ENCODE data around the gene KRTAP1-5.
"Not testable (repeated sequence)": the region's sequence is repeated elsewhere in the genome, so short reads cannot be mapped to it uniquely, and the experiment has no call there.

The KRTAP1-5 gene

GRCh38 chr17:41058741-41059140, 31.7 kb upstream of the KRTAP1-5 start:
- H3K4me3 ChIP-seq (ENCODE audit: low read length): no peak overlapping the region
- DNase-seq (ENCODE audit: low read depth): no peak

DNA sequence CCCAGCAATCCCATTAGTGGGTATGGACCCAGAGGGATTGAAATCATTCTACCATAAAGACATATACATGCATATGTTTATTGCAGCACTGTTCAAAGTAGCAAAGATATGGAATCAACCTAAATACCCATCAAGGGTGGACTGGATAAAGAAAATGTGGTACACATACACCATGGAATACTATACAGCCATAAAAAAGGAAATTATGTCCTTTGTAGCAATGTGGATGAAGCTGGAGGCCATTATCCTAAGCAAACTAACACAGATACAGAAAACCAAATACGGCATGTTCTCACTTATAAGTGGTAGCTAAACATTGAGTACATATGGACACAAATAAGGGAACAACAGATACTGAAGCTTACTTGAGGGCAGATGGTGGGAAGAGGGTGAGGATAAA, 30.5 kb upstream of the KRTAP1-5 start:
- DNase-seq (ENCODE audit: low read depth): no peak
- TF ChIP-seq CTCF (conservative IDR thresholded peaks at IDR 0.05; ENCODE audit: low read depth, low read length): no peak

More at GRCh38 chr17:41058741-41059140, 31.7 kb upstream of the KRTAP1-5 start:
- no peak for TF ChIP-seq CTCF (conservative IDR thresholded peaks at IDR 0.05; ENCODE audit: low read depth, low read length)

DNA sequence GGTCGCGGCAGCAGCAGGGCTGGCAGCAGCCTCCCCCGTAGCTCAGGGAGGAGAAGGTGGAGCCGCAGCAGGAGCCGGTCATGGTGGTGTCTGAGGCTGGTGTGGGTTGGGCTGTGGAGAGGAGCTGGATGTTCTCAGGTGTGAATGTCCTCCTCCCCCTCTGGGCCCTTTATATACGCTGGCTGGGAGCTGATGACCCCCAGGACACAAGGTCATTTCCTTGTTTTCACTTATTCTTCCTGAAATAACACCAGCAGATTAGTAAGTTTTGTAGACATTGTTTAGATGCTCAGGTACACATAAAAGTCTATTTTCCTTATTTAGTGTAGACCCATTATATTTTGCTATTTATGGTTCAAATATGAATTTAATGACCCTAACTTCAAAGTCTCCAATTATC, 28.1 kb upstream of the KRTAP1-5 start, which contains the start of gene KRTAP2-2:
Gene KRTAP2-2, minus strand, starts transcription at position 101 of the 400 bp plus-strand sequence. Its CDS starts 19 bp downstream, at position 82.
- not testable (repeated sequence) for H3K4me3 ChIP-seq (ENCODE audit: low read length); DNase-seq (ENCODE audit: low read depth)

More for the DNA sequence above, 30.5 kb upstream of the KRTAP1-5 start:
- no peak overlapping the region for H3K4me3 ChIP-seq (ENCODE audit: low read length)

DNA sequence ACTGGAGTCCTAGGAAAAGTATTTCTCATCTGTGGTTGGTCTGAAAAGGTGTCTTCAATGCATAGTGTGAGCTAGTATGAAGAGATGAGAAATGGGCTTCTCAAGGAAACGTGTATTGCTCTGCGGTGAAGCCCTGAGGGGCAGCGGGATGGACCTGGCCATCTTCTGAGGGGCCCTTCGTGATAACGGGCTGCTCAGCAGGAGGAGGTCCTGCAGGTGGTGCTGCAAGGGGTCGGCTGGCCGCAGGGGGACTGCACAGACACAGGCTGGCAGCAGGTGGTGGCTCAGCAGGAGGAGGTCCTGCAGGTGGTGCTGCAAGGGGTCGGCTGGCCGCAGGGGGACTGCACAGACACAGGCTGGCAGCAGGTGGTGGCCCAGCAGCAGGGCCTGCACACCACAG, 27.5 kb upstream of the KRTAP1-5 start:
- DNase-seq (ENCODE audit: low read depth); H3K4me3 ChIP-seq (ENCODE audit: low read length): not testable (repeated sequence)

GRCh38 chr17:41054025-41054424, 27.0 kb upstream of the KRTAP1-5 start:
- DNase-seq (ENCODE audit: low read depth): no peak
- no peak overlapping the region for H3K4me3 ChIP-seq (ENCODE audit: low read length)
- TF ChIP-seq CTCF (conservative IDR thresholded peaks at IDR 0.05; ENCODE audit: low read depth, low read length): no peak

DNA sequence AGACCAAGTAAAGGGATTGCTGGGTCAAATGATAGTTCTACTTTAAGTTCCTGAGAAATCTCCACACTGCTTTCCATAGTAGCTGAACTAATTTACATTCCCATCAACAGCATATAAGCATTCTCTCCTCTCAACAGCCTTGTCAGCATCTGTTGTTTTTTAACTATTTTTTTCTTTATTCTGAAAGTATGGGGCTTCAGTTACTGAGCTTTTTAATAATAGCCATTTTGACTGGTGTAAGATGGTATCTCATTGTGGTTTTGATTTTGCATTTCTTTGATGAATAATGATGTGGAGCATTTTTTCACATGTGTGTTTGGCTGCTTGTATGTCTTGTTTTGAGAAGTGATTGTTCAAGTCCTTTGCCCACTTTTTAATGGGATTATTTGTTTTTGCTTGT, 25.6 kb upstream of the KRTAP1-5 start:
- DNase-seq (ENCODE audit: low read depth): no peak
- H3K4me3 ChIP-seq (ENCODE audit: low read length): no peak overlapping the region
- no peak for TF ChIP-seq CTCF (conservative IDR thresholded peaks at IDR 0.05; ENCODE audit: low read depth, low read length)

GRCh38 chr17:41049110-41049509, 22.1 kb upstream of the KRTAP1-5 start:
- H3K4me3 ChIP-seq (ENCODE audit: low read length): no peak overlapping the region
- no peak for TF ChIP-seq CTCF (conservative IDR thresholded peaks at IDR 0.05; ENCODE audit: low read depth, low read length)
- no peak for DNase-seq (ENCODE audit: low read depth)

GRCh38 chr17:41048441-41048840, 21.4 kb upstream of the KRTAP1-5 start:
- no peak overlapping the region for H3K4me3 ChIP-seq (ENCODE audit: low read length)
- no peak for TF ChIP-seq CTCF (conservative IDR thresholded peaks at IDR 0.05; ENCODE audit: low read depth, low read length)
- DNase-seq (ENCODE audit: low read depth): no peak

DNA sequence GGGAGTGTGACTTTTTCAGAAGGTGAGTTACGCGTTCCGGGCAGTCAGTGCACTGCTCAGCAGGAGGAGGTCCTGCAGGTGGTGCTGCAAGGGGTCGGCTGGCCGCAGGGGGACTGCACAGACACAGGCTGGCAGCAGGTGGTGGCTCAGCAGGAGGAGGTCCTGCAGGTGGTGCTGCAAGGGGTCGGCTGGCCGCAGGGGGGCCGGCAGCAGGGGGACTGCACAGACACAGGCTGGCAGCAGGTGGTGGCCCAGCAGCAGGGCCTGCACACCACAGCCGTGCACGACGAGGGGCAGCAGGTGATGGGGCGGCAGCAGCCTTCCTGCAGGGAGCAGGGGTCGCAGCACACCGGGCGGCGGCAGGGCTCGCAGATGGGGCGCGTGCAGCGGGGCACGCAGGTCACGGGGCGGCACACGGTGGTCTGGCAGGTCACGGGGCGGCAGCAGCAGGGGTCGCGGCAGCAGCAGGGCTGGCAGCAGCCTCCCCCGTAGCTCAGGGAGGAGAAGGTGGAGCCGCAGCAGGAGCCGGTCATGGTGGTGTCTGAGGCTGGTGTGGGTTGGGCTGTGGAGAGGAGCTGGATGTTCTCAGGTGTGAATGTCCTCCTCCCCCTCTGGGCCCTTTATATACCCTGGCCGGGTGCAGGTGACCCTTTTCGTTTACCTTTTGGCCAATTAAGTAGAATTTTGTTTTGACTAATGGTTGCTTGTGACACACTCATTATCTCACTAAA, 19.9 kb upstream of the KRTAP1-5 start, which contains the start of gene KRTAP2-1:
Gene KRTAP2-1, minus strand, starts transcription at position 582 of the 731 bp plus-strand sequence. Its CDS starts 49 bp downstream, at position 533.
- DNase-seq (ENCODE audit: low read depth); H3K4me3 ChIP-seq (ENCODE audit: low read length): not testable (repeated sequence)

All from retinal pigment epithelial cell (primary cell).